Endothelial cell of umbilical vein (primary cell): Measurements from ENCODE around the gene PYCR2. TPM values are rescaled to one million over a fixed set of nuclear protein-coding genes. Genes with fewer than 3 reads are reported as not detected.

Experiments
- BruUV-seq: library from RNA; stranded (reverse); fragments of 400-500 nt; replicated peaks from 2 replicates; lab custom pipeline; 2021; lab: Mats Ljungman, UMichigan
- CTCF ChIA-PET: fragments of 300-600, 350-600 bp; sonication (Branson Sonifier 250); formaldehyde crosslinking; loops from one replicate; lab custom pipeline; 2021; ENCODE audit warnings: antibody characterized with exemption, inconsistent platforms; lab: Charles Lee
- POLR2A ChIA-PET: fragments of 300-600, 350-600 bp; sonication (Branson Sonifier 250); formaldehyde crosslinking; loops from one replicate; lab custom pipeline; 2021; ENCODE audit warnings: antibody characterized with exemption, inconsistent platforms; lab: Charles Lee
- DNase-seq: peaks from one replicate; pipeline ENCODE4 v3.0.0-alpha.2; 2011; ENCODE audit warnings: low read depth, low spot score
- FAIRE-seq: peaks from 2 replicates; lab custom pipeline; 2011; peaks lifted over from hg19 to GRCh38; lab: Jason Lieb, UNC
- H2AFZ ChIP-seq: 2 replicates; pipeline ENCODE4 v1.6.0; 2012; ENCODE audit warnings: low read depth, low read length, control low read depth, inconsistent platforms
- H3K27ac ChIP-seq: 2 replicates; pipeline ENCODE4 v1.5.1; 2011; ENCODE audit warnings: low read depth, mild to moderate bottlenecking, control low read depth, low read length, moderate library complexity; ENCODE audit not compliant: insufficient read depth
- H3K27me3 ChIP-seq, 2 experiments: 2 replicates each; pipeline versions ENCODE4 v1.6.0 to v1.6.1; 2011; ENCODE audit warnings: low read length in 2 of 2, mixed read lengths in 1 of 2; ENCODE audit not compliant: control insufficient read depth in 2 of 2, insufficient read depth in 2 of 2
- H3K36me3 ChIP-seq, 2 experiments: 2 replicates in 1 of 2; 3 replicates in 1 of 2; pipeline ENCODE4 v1.5.1; 2011; ENCODE audit warnings: low read length in 2 of 2, mild to moderate bottlenecking in 1 of 2, moderate library complexity in 1 of 2; ENCODE audit not compliant: control insufficient read depth in 2 of 2, insufficient read depth in 2 of 2; ENCODE audit errors: extremely low read depth in 1 of 2
- H3K4me1 ChIP-seq: 3 replicates; pipeline ENCODE4 v1.5.1; 2011; ENCODE audit warnings: mild to moderate bottlenecking, low read length; ENCODE audit not compliant: control insufficient read depth, insufficient read depth; ENCODE audit errors: extremely low read depth
- H3K4me2 ChIP-seq: 2 replicates; pipeline ENCODE4 v1.6.1; 2011; ENCODE audit warnings: low read length, control low read depth, mixed read lengths; ENCODE audit not compliant: insufficient read depth
- H3K4me3 ChIP-seq, 3 experiments: fragments of 200-600 bp in 1 of 3; sonication (generic), shearing (Covaris generic) in 1 of 3; replicated peaks in 1 of 3; 2 replicates each; pipeline ENCODE4 v1.5.1; 2011 to 2016; ENCODE audit warnings: control low read depth in 3 of 3, low read length in 3 of 3, mild to moderate bottlenecking in 2 of 3, inconsistent platforms in 1 of 3, low read depth in 1 of 3, moderate library complexity in 1 of 3; ENCODE audit not compliant: insufficient read depth in 1 of 3
- H3K79me2 ChIP-seq: 2 replicates; pipeline ENCODE4 v1.6.0; 2012; ENCODE audit warnings: low read length, inconsistent platforms; ENCODE audit not compliant: control insufficient read depth, insufficient read depth
- H3K9ac ChIP-seq: replicated peaks from 2 replicates; pipeline ENCODE3; 2011; ENCODE audit warnings: low read length, control low read depth; ENCODE audit not compliant: insufficient read depth; ENCODE audit errors: extremely low read depth
- H3K9me1 ChIP-seq: replicated peaks from 3 replicates; pipeline ENCODE4 v1.6.0; 2011; ENCODE audit warnings: mild to moderate bottlenecking, low read length; ENCODE audit not compliant: control insufficient read depth, insufficient read depth; ENCODE audit errors: extremely low read depth
- H3K9me3 ChIP-seq: replicated peaks from 2 replicates; pipeline ENCODE4 v1.5.1; 2012; ENCODE audit warnings: low read length, inconsistent platforms; ENCODE audit not compliant: control insufficient read depth, insufficient read depth
- H4K20me1 ChIP-seq: replicated peaks from 2 replicates; pipeline ENCODE3; 2011; ENCODE audit warnings: mild to moderate bottlenecking, low read length; ENCODE audit not compliant: control insufficient read depth, insufficient read depth; ENCODE audit errors: extremely low read depth
- EZH2 ChIP-seq: IDR thresholded peaks from 2 replicates; pipeline ENCODE4 v1.6.1; 2012; ENCODE audit warnings: borderline replicate concordance, low read depth, mild to moderate bottlenecking, moderate library complexity, low read length, inconsistent platforms; ENCODE audit not compliant: severe bottlenecking
- FOS ChIP-seq: IDR thresholded peaks from 2 replicates; pipeline ENCODE4 v1.6.1; 2011; ENCODE audit warnings: mild to moderate bottlenecking, low read length, moderate library complexity, borderline replicate concordance; ENCODE audit not compliant: insufficient read depth
- GATA2 ChIP-seq: IDR thresholded peaks from 2 replicates; pipeline ENCODE4 v1.7.0; 2011; ENCODE audit warnings: low read depth, mild to moderate bottlenecking, moderate library complexity, mixed read lengths, low read length; ENCODE audit not compliant: insufficient read length, insufficient read depth
- JUN ChIP-seq: IDR thresholded peaks from 2 replicates; pipeline ENCODE4 v1.6.1; 2011; ENCODE audit warnings: borderline replicate concordance, low read depth; ENCODE audit not compliant: insufficient read length, insufficient read depth
- MYC ChIP-seq: IDR thresholded peaks from one replicate; pipeline ENCODE4 v1.6.1; 2011; ENCODE audit warnings: mild to moderate bottlenecking, low read depth, low read length
- POLR2A ChIP-seq: IDR thresholded peaks from 2 replicates; pipeline ENCODE4 v1.6.1; 2012; ENCODE audit warnings: low read depth, mild to moderate bottlenecking, control low read depth, low read length
- POLR2AphosphoS5 ChIP-seq: IDR thresholded peaks from 2 replicates; pipeline ENCODE4 v1.6.1; 2012; ENCODE audit warnings: low read depth, mild to moderate bottlenecking, control low read depth, low read length, moderate library complexity; ENCODE audit not compliant: insufficient read depth
- dilution Hi-C: fragments of 300-500 bp; cut with MboI; formaldehyde crosslinking; loops from one replicate; pipeline ENCODE4 v1.15.0; 2019; ENCODE audit warnings: low sequenced_read_pairs; ENCODE audit not compliant: extremely low pct_ligation_motif_present
- intact Hi-C: fragments of 100-400 bp; cut with micrococcal nuclease; formaldehyde crosslinking; loops from one replicate; pipeline ENCODE4 v1.10.0; 2022
- polyA plus RNA-seq, 4 experiments: library from polyadenylated mRNA; depleted of rRNA in 3 of 4; stranded (reverse) in 3 of 4; unstranded in 1 of 4; fragments of >200 nt; gene quantifications; 2 replicates each; pipeline versions ENCODE4 v1.2.1 to v1.2.3, GENCODE V29; 2011 to 2012; ENCODE audit warnings: missing spikeins in 1 of 4
- total RNA-seq: library from RNA; stranded (reverse); gene quantifications from 2 replicates; pipeline ENCODE4 v1.2.3, GENCODE V29; 2021
- TF ChIP-seq, protein P1 (sequence below): IDR thresholded peaks from 2 replicates; pipeline ENCODE4 v1.6.1; 2011; ENCODE audit not compliant: insufficient read depth, insufficient read length
- TF ChIP-seq, protein P2 (sequence below), 2 donors: IDR thresholded peaks; 1 replicate in 1 of 2; 2 replicates in 1 of 2; pipeline ENCODE4 v1.5.1; 2011; ENCODE audit warnings: low read length in 2 of 2, mild to moderate bottlenecking in 2 of 2, moderate library complexity in 2 of 2, control low read depth in 1 of 2, inconsistent platforms in 1 of 2, low read depth in 1 of 2; ENCODE audit not compliant: insufficient read depth in 1 of 2; ENCODE audit errors: extremely low read depth in 1 of 2

PYCR2 gene
- total and polyA plus RNA-seq, 2 donors (not counting 3 experiments of a cell fraction or from before 2014, with no cell fraction given) = 64.6 to 65.1 TPM

DNA sequence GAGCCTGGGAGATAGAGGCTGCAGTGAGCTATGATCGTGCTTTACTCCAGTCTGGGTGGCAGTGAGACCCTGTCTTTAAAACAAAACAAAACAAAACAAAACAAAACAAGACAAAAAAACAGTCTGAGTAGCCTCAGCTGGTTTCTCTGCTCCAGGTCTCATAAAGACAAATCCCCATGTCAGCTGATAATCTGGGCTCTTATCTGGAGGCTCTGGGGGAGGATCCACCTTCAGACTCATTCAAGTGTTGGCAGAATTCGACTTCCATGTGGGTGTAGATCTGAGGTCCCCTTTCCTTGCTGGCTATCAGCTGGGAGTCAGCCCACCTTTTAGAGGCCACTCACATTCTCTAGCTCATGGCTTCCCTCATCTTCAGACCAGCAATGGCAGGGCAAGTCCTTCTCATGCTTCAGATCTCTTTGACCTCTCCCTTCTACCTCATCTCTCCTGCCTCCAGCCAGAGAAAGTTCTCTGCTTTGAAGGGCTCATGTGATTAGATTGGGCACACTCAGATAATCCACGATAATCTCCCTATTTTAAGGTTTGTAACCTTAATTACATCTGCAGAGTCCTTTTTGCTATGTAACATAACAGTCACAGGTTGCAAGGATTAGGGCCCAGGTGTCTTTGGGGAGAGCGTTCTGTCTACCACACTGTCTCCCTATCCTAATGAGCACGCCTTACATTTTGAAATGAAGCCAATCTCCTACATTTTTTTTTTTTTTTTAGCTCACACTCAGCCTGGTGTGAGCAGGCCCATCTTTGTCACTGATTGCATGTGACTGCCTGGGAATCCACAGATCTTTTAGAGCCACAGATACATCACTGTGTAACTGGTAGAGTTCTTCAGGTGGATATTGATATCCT is 7.5 kb upstream of the PYCR2 start:
- DNase-seq = no peak
- ChIA-PET POLR2A (no interaction called here), CTCF (interaction anchor here (0.9 to 2.4 kb wide), 6 partner anchors 9 to 60 kb away, joined by 3 to 11 read pairs (median 3); no protein-coding TSS in a partner anchor)
- no peaks in the 10 kb centered on the region for H4K20me1 ChIP-seq
- no peak overlapping the region for H3K27ac ChIP-seq
- H2AFZ ChIP-seq = peak overlapping the region; percentile 23
- H3K9me1 ChIP-seq = no peaks in the 10 kb centered on the region
- H3K4me2 ChIP-seq = no peak overlapping the region
- no peak overlapping the region for H3K4me3 ChIP-seq
- no peaks in the 10 kb centered on the region for H3K79me2 ChIP-seq
- H3K9ac ChIP-seq = no peak overlapping the region
- FAIRE-seq = no peak
- no peaks in the 10 kb centered on the region for H3K9me3 ChIP-seq
- no TSS peak for BruUV-seq
- dilution Hi-C loops = no loop called here
- H3K27me3 ChIP-seq = no peaks in the 10 kb centered on the region
- no peaks in the 10 kb centered on the region for H3K36me3 ChIP-seq
- H3K4me1 ChIP-seq = no peaks in the 10 kb centered on the region
- intact Hi-C loops = no loop called here
- no peak for TF ChIP-seq POLR2A

DNA sequence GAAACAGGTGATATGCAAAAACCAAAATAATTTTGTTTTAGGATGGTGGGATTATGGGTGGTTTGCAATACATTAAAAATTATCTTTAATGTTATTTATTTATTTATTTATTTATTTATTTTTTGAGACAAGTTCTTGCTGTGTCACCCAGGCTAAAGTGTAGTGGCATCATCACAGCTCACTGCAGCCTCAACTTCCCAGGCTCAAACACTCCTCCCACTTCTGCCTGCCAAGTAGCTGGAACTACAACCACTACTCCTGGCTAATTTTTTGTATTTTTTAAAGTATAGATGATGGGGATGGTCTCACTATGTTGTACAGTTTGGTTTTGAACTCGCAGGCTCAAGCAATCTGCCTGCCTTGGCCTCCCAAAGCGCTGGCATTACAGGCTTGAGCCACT is 6.5 kb upstream of the PYCR2 start:
- FAIRE-seq (no peak), DNase-seq (no peak)
- Histone ChIP-seq H3K9me1 (no peaks in the 10 kb centered on the region), H3K79me2 (no peaks in the 10 kb centered on the region), H3K4me2 (no peak overlapping the region), H3K4me1 (no peaks in the 10 kb centered on the region), H3K36me3 (no peaks in the 10 kb centered on the region), H3K4me3 (no peak overlapping the region), H2AFZ (no peak overlapping the region), H3K9ac (no peak overlapping the region), H4K20me1 (no peaks in the 10 kb centered on the region), H3K27me3 (no peaks in the 10 kb centered on the region), H3K27ac (no peak overlapping the region), H3K9me3 (no peaks in the 10 kb centered on the region)
- TF ChIP-seq GATA2 (no peak), POLR2A (no peak), MYC (no peak), JUN (no peak), EZH2 (no peak), FOS (no peak), POLR2AphosphoS5 (no peak)
- TF ChIP-seq, protein P1, sequence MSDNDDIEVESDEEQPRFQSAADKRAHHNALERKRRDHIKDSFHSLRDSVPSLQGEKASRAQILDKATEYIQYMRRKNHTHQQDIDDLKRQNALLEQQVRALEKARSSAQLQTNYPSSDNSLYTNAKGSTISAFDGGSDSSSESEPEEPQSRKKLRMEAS = no peak
- TF ChIP-seq, protein P2, sequence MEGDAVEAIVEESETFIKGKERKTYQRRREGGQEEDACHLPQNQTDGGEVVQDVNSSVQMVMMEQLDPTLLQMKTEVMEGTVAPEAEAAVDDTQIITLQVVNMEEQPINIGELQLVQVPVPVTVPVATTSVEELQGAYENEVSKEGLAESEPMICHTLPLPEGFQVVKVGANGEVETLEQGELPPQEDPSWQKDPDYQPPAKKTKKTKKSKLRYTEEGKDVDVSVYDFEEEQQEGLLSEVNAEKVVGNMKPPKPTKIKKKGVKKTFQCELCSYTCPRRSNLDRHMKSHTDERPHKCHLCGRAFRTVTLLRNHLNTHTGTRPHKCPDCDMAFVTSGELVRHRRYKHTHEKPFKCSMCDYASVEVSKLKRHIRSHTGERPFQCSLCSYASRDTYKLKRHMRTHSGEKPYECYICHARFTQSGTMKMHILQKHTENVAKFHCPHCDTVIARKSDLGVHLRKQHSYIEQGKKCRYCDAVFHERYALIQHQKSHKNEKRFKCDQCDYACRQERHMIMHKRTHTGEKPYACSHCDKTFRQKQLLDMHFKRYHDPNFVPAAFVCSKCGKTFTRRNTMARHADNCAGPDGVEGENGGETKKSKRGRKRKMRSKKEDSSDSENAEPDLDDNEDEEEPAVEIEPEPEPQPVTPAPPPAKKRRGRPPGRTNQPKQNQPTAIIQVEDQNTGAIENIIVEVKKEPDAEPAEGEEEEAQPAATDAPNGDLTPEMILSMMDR (IDR thresholded peaks at IDR 0.05; ENCODE audit: extremely low read depth in 1 of 2, insufficient read depth in 1 of 2, low read depth in 1 of 2, low read length in 2 of 2) = no peak
- ChIA-PET CTCF (interaction anchor here (0.6 to 2.4 kb wide), 5 partner anchors 9 to 361 kb away, joined by 3 to 11 read pairs (median 3); no protein-coding TSS in a partner anchor), POLR2A (no interaction called here)
- intact Hi-C loops = no loop called here
- BruUV-seq = no TSS peak
- dilution Hi-C loops = no loop called here
